Endothelial cell of umbilical vein (primary cell): Measurements from ENCODE around the gene LRRC8D. TPM values are rescaled to one million over a fixed set of nuclear protein-coding genes. Genes with fewer than 3 reads are reported as not detected.

Experiments
- BruUV-seq: library from RNA; stranded (reverse); fragments of 400-500 nt; replicated peaks from 2 replicates; lab custom pipeline; 2021; lab: Mats Ljungman, UMichigan
- CTCF ChIA-PET: fragments of 300-600, 350-600 bp; sonication (Branson Sonifier 250); formaldehyde crosslinking; loops from one replicate; lab custom pipeline; 2021; ENCODE audit warnings: antibody characterized with exemption, inconsistent platforms; lab: Charles Lee
- POLR2A ChIA-PET: fragments of 300-600, 350-600 bp; sonication (Branson Sonifier 250); formaldehyde crosslinking; loops from one replicate; lab custom pipeline; 2021; ENCODE audit warnings: antibody characterized with exemption, inconsistent platforms; lab: Charles Lee
- DNase-seq: peaks from one replicate; pipeline ENCODE4 v3.0.0-alpha.2; 2011; ENCODE audit warnings: low read depth, low spot score
- FAIRE-seq: peaks from 2 replicates; lab custom pipeline; 2011; peaks lifted over from hg19 to GRCh38; lab: Jason Lieb, UNC
- H2AFZ ChIP-seq: 2 replicates; pipeline ENCODE4 v1.6.0; 2012; ENCODE audit warnings: low read depth, low read length, control low read depth, inconsistent platforms
- H3K27ac ChIP-seq: 2 replicates; pipeline ENCODE4 v1.5.1; 2011; ENCODE audit warnings: low read depth, mild to moderate bottlenecking, control low read depth, low read length, moderate library complexity; ENCODE audit not compliant: insufficient read depth
- H3K27me3 ChIP-seq, 2 experiments: 2 replicates each; pipeline versions ENCODE4 v1.6.0 to v1.6.1; 2011; ENCODE audit warnings: low read length in 2 of 2, mixed read lengths in 1 of 2; ENCODE audit not compliant: control insufficient read depth in 2 of 2, insufficient read depth in 2 of 2
- H3K36me3 ChIP-seq, 2 experiments: 2 replicates in 1 of 2; 3 replicates in 1 of 2; pipeline ENCODE4 v1.5.1; 2011; ENCODE audit warnings: low read length in 2 of 2, mild to moderate bottlenecking in 1 of 2, moderate library complexity in 1 of 2; ENCODE audit not compliant: control insufficient read depth in 2 of 2, insufficient read depth in 2 of 2; ENCODE audit errors: extremely low read depth in 1 of 2
- H3K4me1 ChIP-seq: 3 replicates; pipeline ENCODE4 v1.5.1; 2011; ENCODE audit warnings: mild to moderate bottlenecking, low read length; ENCODE audit not compliant: control insufficient read depth, insufficient read depth; ENCODE audit errors: extremely low read depth
- H3K4me2 ChIP-seq: 2 replicates; pipeline ENCODE4 v1.6.1; 2011; ENCODE audit warnings: low read length, control low read depth, mixed read lengths; ENCODE audit not compliant: insufficient read depth
- H3K4me3 ChIP-seq, 3 experiments: fragments of 200-600 bp in 1 of 3; sonication (generic), shearing (Covaris generic) in 1 of 3; replicated peaks in 1 of 3; 2 replicates each; pipeline ENCODE4 v1.5.1; 2011 to 2016; ENCODE audit warnings: control low read depth in 3 of 3, low read length in 3 of 3, mild to moderate bottlenecking in 2 of 3, inconsistent platforms in 1 of 3, low read depth in 1 of 3, moderate library complexity in 1 of 3; ENCODE audit not compliant: insufficient read depth in 1 of 3
- H3K79me2 ChIP-seq: 2 replicates; pipeline ENCODE4 v1.6.0; 2012; ENCODE audit warnings: low read length, inconsistent platforms; ENCODE audit not compliant: control insufficient read depth, insufficient read depth
- H3K9ac ChIP-seq: replicated peaks from 2 replicates; pipeline ENCODE3; 2011; ENCODE audit warnings: low read length, control low read depth; ENCODE audit not compliant: insufficient read depth; ENCODE audit errors: extremely low read depth
- H3K9me1 ChIP-seq: replicated peaks from 3 replicates; pipeline ENCODE4 v1.6.0; 2011; ENCODE audit warnings: mild to moderate bottlenecking, low read length; ENCODE audit not compliant: control insufficient read depth, insufficient read depth; ENCODE audit errors: extremely low read depth
- H3K9me3 ChIP-seq: replicated peaks from 2 replicates; pipeline ENCODE4 v1.5.1; 2012; ENCODE audit warnings: low read length, inconsistent platforms; ENCODE audit not compliant: control insufficient read depth, insufficient read depth
- H4K20me1 ChIP-seq: replicated peaks from 2 replicates; pipeline ENCODE3; 2011; ENCODE audit warnings: mild to moderate bottlenecking, low read length; ENCODE audit not compliant: control insufficient read depth, insufficient read depth; ENCODE audit errors: extremely low read depth
- CTCF ChIP-seq, 2 donors: IDR thresholded peaks; 1 replicate in 1 of 2; 2 replicates in 1 of 2; pipeline ENCODE4 v1.5.1; 2011; ENCODE audit warnings: low read length in 2 of 2, mild to moderate bottlenecking in 2 of 2, moderate library complexity in 2 of 2, control low read depth in 1 of 2, inconsistent platforms in 1 of 2, low read depth in 1 of 2; ENCODE audit not compliant: insufficient read depth in 1 of 2; ENCODE audit errors: extremely low read depth in 1 of 2
- EZH2 ChIP-seq: IDR thresholded peaks from 2 replicates; pipeline ENCODE4 v1.6.1; 2012; ENCODE audit warnings: borderline replicate concordance, low read depth, mild to moderate bottlenecking, moderate library complexity, low read length, inconsistent platforms; ENCODE audit not compliant: severe bottlenecking
- FOS ChIP-seq: IDR thresholded peaks from 2 replicates; pipeline ENCODE4 v1.6.1; 2011; ENCODE audit warnings: mild to moderate bottlenecking, low read length, moderate library complexity, borderline replicate concordance; ENCODE audit not compliant: insufficient read depth
- GATA2 ChIP-seq: IDR thresholded peaks from 2 replicates; pipeline ENCODE4 v1.7.0; 2011; ENCODE audit warnings: low read depth, mild to moderate bottlenecking, moderate library complexity, mixed read lengths, low read length; ENCODE audit not compliant: insufficient read length, insufficient read depth
- JUN ChIP-seq: IDR thresholded peaks from 2 replicates; pipeline ENCODE4 v1.6.1; 2011; ENCODE audit warnings: borderline replicate concordance, low read depth; ENCODE audit not compliant: insufficient read length, insufficient read depth
- MAX ChIP-seq: IDR thresholded peaks from 2 replicates; pipeline ENCODE4 v1.6.1; 2011; ENCODE audit not compliant: insufficient read depth, insufficient read length
- MYC ChIP-seq: IDR thresholded peaks from one replicate; pipeline ENCODE4 v1.6.1; 2011; ENCODE audit warnings: mild to moderate bottlenecking, low read depth, low read length
- POLR2A ChIP-seq: IDR thresholded peaks from 2 replicates; pipeline ENCODE4 v1.6.1; 2012; ENCODE audit warnings: low read depth, mild to moderate bottlenecking, control low read depth, low read length
- POLR2AphosphoS5 ChIP-seq: IDR thresholded peaks from 2 replicates; pipeline ENCODE4 v1.6.1; 2012; ENCODE audit warnings: low read depth, mild to moderate bottlenecking, control low read depth, low read length, moderate library complexity; ENCODE audit not compliant: insufficient read depth
- dilution Hi-C: fragments of 300-500 bp; cut with MboI; formaldehyde crosslinking; loops from one replicate; pipeline ENCODE4 v1.15.0; 2019; ENCODE audit warnings: low sequenced_read_pairs; ENCODE audit not compliant: extremely low pct_ligation_motif_present
- intact Hi-C: fragments of 100-400 bp; cut with micrococcal nuclease; formaldehyde crosslinking; loops from one replicate; pipeline ENCODE4 v1.10.0; 2022
- polyA plus RNA-seq, 4 experiments: library from polyadenylated mRNA; depleted of rRNA in 3 of 4; stranded (reverse) in 3 of 4; unstranded in 1 of 4; fragments of >200 nt; gene quantifications; 2 replicates each; pipeline versions ENCODE4 v1.2.1 to v1.2.3, GENCODE V29; 2011 to 2012; ENCODE audit warnings: missing spikeins in 1 of 4
- total RNA-seq: library from RNA; stranded (reverse); gene quantifications from 2 replicates; pipeline ENCODE4 v1.2.3, GENCODE V29; 2021

Gene LRRC8D
- total and polyA plus RNA-seq, 2 donors (not counting 3 experiments of a cell fraction or from before 2014, with no cell fraction given) = 31.9 to 37.7 TPM

DNA sequence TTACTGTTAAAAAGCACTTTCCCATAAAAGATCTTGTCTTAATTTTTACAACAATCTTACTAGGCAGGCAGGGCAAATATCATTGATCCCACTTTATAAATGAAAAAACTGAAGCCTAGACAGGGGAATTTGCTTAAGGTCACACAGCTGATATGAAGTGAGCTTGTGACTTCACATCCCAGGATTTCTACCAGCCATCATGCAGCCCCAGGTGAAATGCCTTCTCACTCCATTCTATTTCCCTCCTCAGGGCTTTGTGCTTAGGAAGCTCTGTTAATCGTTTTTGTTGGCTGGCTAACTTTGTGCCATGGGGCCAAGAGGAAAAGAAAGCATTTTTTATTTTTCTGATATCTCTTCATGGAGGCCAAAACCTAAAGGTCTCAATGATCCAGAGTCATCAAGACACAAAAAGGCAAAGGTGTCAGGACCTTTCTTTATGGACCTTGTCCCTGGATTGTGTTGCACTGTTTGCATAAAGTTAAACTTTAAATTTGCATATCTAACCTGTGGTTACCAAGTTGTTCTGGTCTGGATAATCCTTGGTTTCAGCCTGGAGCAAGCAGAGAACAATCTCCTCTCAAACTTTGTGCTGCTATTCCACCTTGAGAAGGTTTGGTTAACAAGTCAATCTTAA is 129.3 kb downstream of the LRRC8D start:
- H2AFZ ChIP-seq = no peak overlapping the region
- H3K9ac ChIP-seq = no peak overlapping the region
- H3K27me3 ChIP-seq = no peaks in the 10 kb centered on the region
- no peaks in the 10 kb centered on the region for H3K79me2 ChIP-seq
- no peaks in the 10 kb centered on the region for H3K9me3 ChIP-seq
- intact Hi-C loops = no loop called here
- no peak overlapping the region for H3K4me2 ChIP-seq
- H4K20me1 ChIP-seq = no peaks in the 10 kb centered on the region
- no peak overlapping the region for H3K27ac ChIP-seq
- no TSS peak for BruUV-seq
- H3K4me3 ChIP-seq = no peak overlapping the region
- dilution Hi-C loops = no loop called here
- no peak for DNase-seq
- no peaks in the 10 kb centered on the region for H3K36me3 ChIP-seq
- no peak for FAIRE-seq
- POLR2A ChIA-PET = interaction anchor here (0.6 kb wide), 1 partner anchor 16 kb away, joined by 3 read pairs; no protein-coding TSS in a partner anchor
- no peaks in the 10 kb centered on the region for H3K9me1 ChIP-seq
- TF ChIP-seq JUN (no peak), EZH2 (no peak), MYC (no peak), CTCF (IDR thresholded peaks at IDR 0.05; ENCODE audit: extremely low read depth in 1 of 2, insufficient read depth in 1 of 2, low read depth in 1 of 2, low read length in 2 of 2) (no peak), POLR2A (no peak), FOS (no peak), MAX (no peak), GATA2 (no peak), POLR2AphosphoS5 (no peak)
- peaks cover 5% of the 10 kb centered on the region for H3K4me1 ChIP-seq
- CTCF ChIA-PET = interaction anchor here (0.7 to 1.0 kb wide), 3 partner anchors 13 to 107 kb away, joined by 3 read pairs; no protein-coding TSS in a partner anchor
